Right ventricle myocardium superior (tissue), 1 donor: ENCODE measurements around the gene PRKAG1. TPM values are rescaled to one million over a fixed set of nuclear protein-coding genes. Genes with fewer than 3 reads are reported as not detected.
"Not testable (repeated sequence)": the region's sequence is repeated elsewhere in the genome, so short reads cannot be mapped to it uniquely, and the experiment has no call there.

Experiments used
- ATAC-seq: fragments of 200-7000 bp; cut with Tn5 transposase; one replicate; pipeline ENCODE4 v1.9.1; 2020; ENCODE audit warnings: mild to moderate bottlenecking; ENCODE audit not compliant: poor library complexity
- DNase-seq: peaks from one replicate; pipeline ENCODE4 v3.0.0-alpha.2; 2020
- intact Hi-C: fragments of 100-400 bp; cut with DNase I; formaldehyde crosslinking; loops from one replicate; pipeline ENCODE4 v1.11.2; 2022
- long read RNA-seq: library from polyadenylated mRNA; unstranded; transcript quantifications from one replicate; pipeline ENCODE4 v2.0.0, GENCODE V29; 2021
- total RNA-seq: library from RNA; stranded (reverse); fragmentation: NEBNext Ultra II Directional; extraction: Animal tissue kit (Norgen Biotek cat#: 25700); gene quantifications from one replicate; pipeline ENCODE4 v1.2.1, GENCODE V29; 2021
- donor health status: DM: no; HTN: yes; CAD: no; lungs with severe emphysema.

The PRKAG1 gene
- total RNA-seq, result 92.8 TPM
- long read RNA-seq, transcript PRKAG1-206 (12 exons, 1,699 nt), result major isoform, 38 of 72 reads
- long read RNA-seq, transcript PRKAG1-205 (11 exons, 1,531 nt), result minor isoform, 16 of 72 reads
- long read RNA-seq, partial matches to known transcripts, result 7 of 72 reads
- long read RNA-seq, other reads (novel, unspliced or antisense), result 9 of 72 reads

DNA sequence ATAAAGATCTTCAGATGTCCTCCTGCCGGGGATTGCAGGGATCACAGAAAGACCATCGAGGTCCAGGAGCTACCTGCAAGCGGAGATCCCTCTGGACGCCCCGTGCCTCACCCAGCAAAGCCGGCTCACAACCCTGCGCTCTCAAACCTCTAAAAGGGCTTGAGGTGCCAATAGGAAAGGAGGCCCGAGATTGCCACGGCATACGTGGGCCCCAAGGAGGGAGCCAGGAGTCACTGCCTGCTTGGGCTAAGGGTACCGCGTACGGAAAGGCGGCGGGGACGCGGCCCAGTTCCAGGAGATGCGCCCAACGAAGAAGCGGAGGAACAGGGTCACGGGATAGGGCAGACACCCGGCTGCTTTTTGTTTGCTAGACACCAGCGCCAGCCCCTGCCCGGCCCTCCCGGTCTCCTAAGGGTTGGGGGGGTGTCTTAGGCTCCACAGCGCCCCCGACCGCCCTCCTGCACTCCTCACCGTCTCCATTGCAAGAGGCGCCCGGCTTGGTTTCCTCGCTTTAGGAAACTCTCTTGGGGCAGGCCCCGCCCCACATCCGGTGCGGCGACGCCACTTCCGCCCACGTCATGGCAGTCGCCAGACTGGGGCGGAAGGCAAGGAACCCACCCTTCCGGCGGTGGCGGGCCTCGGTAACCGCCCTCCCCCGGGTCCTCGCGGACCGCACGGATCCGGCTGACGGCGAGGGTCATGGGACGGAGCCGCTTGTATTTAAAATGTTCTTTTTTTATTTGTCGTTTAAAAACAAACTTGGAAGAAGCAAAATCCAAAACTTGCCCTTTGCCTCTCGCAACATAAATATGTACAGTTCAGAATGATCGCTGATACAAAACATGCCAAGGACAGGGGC, at the start of gene PRKAG1:
TSS of gene PRKAG1 (minus strand) at position 516 of the 859 bp plus-strand sequence. CDS start at position 480, 36 bp downstream.
- peak; percentile 96 for ATAC-seq
- peak; percentile 98 for DNase-seq
- intact Hi-C loops, result no loop called here

- intact Hi-C loops, result loop anchor here (5.0 kb wide), 1 partner anchor 46 kb away; the partner anchor contains the start of gene LMBR1L
- DNase-seq, result no peak
- ATAC-seq, result no peak
These were observed 47.5 kb upstream of the PRKAG1 start for GRCh38 chr12:49066120-49066519.

- intact Hi-C loops, result loop anchor here (5.0 kb wide), 1 partner anchor 48 kb away; the partner anchor contains the start of gene LMBR1L
- ATAC-seq (no peak), DNase-seq (no peak)
These were observed 46.2 kb upstream of the PRKAG1 start for GRCh38 chr12:49064767-49065152.

DNA sequence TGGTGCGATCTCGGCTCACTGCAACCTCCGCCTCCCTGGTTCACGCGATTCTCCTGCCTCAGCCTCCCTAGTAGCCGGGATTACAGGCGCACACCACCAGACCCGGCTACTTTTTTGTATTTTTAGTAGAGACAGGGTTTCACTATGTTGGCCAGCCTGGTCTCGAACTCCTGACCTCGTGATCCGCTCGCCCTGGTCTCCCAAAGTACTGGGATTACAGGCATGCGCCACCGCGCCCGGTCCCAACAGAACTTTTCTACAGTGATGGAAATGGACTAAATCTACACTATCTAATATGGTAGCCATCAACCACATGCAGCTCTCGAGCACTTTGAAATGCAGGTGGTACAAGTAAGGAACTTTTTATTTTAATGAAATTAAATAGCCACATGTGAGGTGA, 43.3 kb upstream of the PRKAG1 start:
- ATAC-seq, intact Hi-C loops, DNase-seq: not testable (repeated sequence)

GRCh38 chr12:49061157-49061650, 42.6 kb upstream of the PRKAG1 start:
- ATAC-seq, result no peak
- intact Hi-C loops, result no loop called here
- no peak for DNase-seq

GRCh38 chr12:49060237-49061156, 41.9 kb upstream of the PRKAG1 start, which contains the start of gene KMT2D:
Gene KMT2D (minus strand): TSS chr12:49060794. CDS start chr12:49055324, 5,470 bp downstream.
- peak; percentile 90 for ATAC-seq
- peak; percentile 95 for DNase-seq
- intact Hi-C loops, result no loop called here

DNA sequence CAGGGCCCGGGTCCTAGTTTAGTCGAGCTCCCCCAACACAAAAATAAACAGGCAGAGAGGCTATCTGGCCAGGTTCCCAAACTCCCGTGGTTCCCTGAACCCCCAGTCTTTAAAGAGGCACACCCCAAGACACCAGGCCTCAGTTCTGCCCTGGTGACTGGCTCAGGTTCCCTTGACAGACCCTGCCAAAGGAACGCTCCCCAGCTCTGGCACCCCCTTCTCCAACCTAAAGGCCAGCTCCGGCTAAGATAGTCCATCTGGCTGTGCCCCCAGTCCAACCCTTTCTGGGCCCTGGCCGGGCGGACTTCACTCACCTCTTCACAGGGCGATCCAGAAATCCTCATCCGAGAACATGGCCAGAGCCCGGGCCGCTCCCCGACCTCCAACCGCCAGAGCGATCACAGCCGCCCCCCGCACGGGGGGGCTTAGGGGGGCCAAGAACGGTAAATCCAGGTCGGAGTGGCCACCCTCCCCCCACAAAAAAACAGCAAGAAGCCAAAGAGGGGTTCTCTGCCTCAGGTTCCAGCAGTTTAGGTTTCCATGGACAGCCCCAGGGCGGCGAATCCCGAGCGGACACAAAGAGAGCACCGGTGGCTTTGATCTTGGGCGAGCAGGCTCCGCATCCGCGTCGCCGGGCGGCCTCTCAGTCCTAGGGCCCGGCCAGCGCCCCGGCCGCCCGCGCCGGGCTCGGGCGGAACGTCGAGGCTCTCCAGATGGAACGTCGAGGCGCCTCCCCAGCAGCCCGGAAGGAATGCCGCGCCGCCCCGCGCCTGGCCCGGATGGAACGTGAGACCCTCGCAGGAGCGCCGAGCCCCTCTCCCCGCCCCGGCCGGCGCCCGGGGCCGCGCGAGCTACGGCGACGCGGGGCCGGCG, 41.0 kb upstream of the PRKAG1 start:
- ATAC-seq (peak; percentile 6), DNase-seq (no peak)
- intact Hi-C loops, result no loop called here

DNA sequence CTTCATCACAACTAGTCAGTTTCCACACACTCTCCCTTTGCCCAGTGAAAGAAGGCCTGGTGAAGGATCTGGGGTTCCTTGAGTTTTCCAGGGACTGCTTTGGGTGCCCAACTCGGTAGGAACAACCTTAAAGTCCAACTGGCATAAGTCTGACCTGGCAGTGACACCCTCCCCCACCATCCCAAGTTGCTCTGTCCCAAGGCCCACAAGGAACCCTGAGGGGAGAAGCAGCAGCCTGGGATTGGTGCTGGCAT, 40.4 kb upstream of the PRKAG1 start:
- no peak for ATAC-seq
- intact Hi-C loops, result no loop called here
- no peak for DNase-seq

DNA sequence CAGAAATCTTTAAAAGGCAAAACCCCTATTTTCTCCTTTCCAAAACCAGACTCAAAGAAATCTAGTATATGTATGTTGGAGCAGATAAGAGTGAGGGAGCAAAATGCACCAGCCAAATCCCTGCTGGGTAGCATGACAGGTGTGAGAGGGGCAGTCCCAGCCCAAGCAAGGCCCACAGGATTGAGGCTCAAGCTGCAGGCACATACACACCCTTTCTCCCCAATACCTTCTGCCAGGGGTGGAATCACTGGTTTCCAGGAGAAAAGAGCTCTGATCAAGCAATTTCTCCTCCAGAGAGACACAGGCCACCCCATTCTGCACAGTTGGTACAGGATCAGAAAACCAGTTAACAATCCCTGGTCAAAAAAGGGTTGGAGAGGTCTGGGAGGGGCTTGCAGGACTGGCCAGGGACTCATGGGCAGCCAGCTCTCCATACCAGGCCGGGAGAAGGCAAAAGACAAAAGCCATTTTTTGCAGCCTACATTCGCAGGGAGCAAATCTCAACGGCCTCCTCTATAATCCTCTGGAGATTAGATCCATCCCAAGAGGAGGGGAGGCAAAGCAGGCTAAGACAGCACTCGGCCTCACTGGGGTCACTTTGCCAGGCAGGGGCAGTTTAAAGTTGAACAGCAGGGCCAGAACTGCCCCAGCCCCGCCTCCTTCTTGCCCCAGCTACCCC, 39.9 kb upstream of the PRKAG1 start:
- intact Hi-C loops, result no loop called here
- ATAC-seq (no peak), DNase-seq (no peak)

- intact Hi-C loops, result no loop called here
- DNase-seq (no peak), ATAC-seq (no peak)
These were observed 39.3 kb upstream of the PRKAG1 start for GRCh38 chr12:49057888-49058287.

- DNase-seq (peak; percentile 54), ATAC-seq (peak; percentile 47)
- intact Hi-C loops, result no loop called here
These were observed 37.6 kb upstream of the PRKAG1 start for GRCh38 chr12:49055978-49056754.

GRCh38 chr12:49055092-49055491, 36.5 kb upstream of the PRKAG1 start:
- DNase-seq, result no peak
- intact Hi-C loops, result no loop called here
- ATAC-seq, result no peak

- ATAC-seq (no peak), DNase-seq (peak; percentile 36)
- intact Hi-C loops, result no loop called here
These were observed 35.9 kb upstream of the PRKAG1 start for GRCh38 chr12:49054524-49054923.

- ATAC-seq (no peak), DNase-seq (no peak)
- intact Hi-C loops, result no loop called here
These were observed 35.5 kb upstream of the PRKAG1 start for GRCh38 chr12:49054096-49054495.

DNA sequence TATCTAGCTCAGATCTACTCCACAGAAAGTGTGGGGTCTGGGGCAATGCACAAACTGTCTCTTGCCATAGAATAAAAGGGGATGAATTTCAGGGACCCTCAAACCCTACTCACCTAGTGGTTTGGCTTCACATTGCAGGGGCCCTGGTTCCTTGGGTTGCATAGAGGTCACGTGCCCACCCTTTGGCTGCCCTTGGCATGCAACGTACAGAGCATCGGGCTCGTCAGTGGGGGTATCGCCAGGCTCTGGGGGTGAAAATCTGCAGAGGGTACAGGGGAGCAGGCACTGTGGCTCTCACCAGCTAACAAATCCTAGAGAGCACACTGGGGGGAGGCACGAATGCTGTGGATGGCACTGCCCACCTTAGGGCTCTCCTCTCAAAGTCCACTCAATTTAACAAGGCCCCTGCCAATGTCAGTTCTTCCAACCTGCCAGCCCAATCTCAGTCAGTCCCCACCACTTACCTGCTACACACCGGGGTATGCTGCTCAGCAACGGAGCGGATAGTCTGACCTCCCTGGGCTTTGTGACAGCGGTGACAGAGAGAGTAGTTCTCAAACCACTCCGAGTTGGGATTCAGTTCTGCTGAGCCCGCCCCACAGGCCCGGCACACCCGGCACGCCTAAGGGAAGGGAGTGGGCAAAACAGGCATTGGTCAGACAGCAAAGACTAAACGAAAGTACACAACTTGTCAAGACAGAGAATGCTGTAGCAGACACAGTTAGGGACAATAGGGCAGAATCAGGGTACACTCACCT, 34.1 kb upstream of the PRKAG1 start:
- no peak for ATAC-seq
- DNase-seq, result no peak
- intact Hi-C loops, result no loop called here

GRCh38 chr12:49051777-49052438, 33.3 kb upstream of the PRKAG1 start:
- intact Hi-C loops, result no loop called here
- DNase-seq, result peak; percentile 19
- ATAC-seq, result no peak
